Adrenal gland (tissue), 5 donors: ENCODE measurements around the gene NIFK.

ENCODE experiments used
- CTCF ChIP-seq, 6 experiments: fragments of 450-650 bp in 4 of 6; fragments of 200-600 bp in 2 of 6; sonication (generic) in 1 of 6; IDR thresholded peaks; 1 replicate in 5 of 6; 2 replicates in 1 of 6; pipeline versions ENCODE4 v1.5.1 to v1.8.0; 2016 to 2021; ENCODE audit warnings: antibody characterized with exemption in 6 of 6, mild to moderate bottlenecking in 2 of 6, moderate library complexity in 1 of 6
- POLR2A ChIP-seq, 2 donors: fragments of 450-650 bp; IDR thresholded peaks; one replicate each; pipeline ENCODE4 v1.6.1; 2017; ENCODE audit warnings: antibody characterized with exemption in 2 of 2, mild to moderate bottlenecking in 2 of 2, moderate library complexity in 1 of 2
- donor health status: DM: no; HTN: no; CAD: no.

GRCh38 chr2:121783180-121783579 is 46.5 kb upstream of the NIFK start:
- TF ChIP-seq CTCF (IDR thresholded peaks at IDR 0.05), result no peak
- no peak for TF ChIP-seq POLR2A (IDR thresholded peaks at IDR 0.05)
